ENCODE results near the gene ARTN. TPM values are rescaled to one million over a fixed set of nuclear protein-coding genes. Genes with fewer than 3 reads are reported as not detected.
A peak's percentile ranks its signal among the peaks of the same experiment; 100 is the strongest.

The ARTN gene, protein sequence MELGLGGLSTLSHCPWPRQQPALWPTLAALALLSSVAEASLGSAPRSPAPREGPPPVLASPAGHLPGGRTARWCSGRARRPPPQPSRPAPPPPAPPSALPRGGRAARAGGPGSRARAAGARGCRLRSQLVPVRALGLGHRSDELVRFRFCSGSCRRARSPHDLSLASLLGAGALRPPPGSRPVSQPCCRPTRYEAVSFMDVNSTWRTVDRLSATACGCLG
- total RNA-seq, result 1 to 10 TPM in 1 of 5 donors, under 1 TPM in 3, not detected in 1; 0.35 to 1.5 (median 0.51) TPM
- total RNA-seq (2013), result 0.15 TPM
- 0 to 0.41 (median 0.13) reads per million in 29 experiments for total RNA-seq

DNA sequence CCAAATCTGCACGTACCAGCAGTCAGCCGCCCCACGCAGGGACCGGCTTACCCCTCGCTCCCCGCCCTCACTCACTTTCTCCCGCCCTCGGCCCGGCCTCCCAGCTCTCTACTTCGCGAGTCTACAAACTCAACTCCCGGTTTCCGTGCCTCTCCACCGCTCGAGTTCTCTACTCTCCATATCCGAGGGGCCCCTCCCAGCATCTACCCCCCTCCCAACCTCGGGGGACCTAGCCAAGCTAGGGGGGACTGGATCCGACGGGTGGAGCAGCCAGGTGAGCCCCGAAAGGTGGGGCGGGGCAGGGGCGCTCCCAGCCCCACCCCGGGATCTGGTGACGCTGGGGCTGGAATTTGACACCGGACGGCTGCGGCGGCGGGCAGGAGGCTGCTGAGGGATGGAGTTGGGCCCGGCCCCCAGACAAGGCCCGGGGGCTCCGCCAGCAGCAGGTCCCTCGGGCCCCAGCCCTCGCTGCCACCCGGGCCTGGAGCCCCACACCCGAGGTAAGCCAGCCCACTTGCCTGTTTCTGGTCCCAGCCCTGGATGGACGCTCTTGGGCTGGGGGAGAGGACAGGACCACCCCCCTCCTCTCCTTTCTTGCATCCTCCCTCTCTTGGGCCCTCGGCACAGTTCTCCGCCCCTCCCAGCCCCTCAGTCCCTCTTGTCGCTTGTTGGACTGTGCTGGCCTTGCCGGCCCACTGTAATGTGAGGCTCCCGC, at the start of gene ARTN:
ARTN (plus strand) TSS at position 416 of the 715 bp plus-strand sequence. CDS start 1,856 bp downstream, outside the sequence.
- peaks cover 22 to 34% of the 10 kb centered on the region in 2 donors for H3K27me3 Mint-ChIP-seq
- WGBS (ENCODE audit: insufficient coverage), result 18% methylated on average over 33 of the region's 42 CpGs
- DNase-seq, result no peak
- peak within 1 kb of the TSS in 1 of 3 donors; percentile 65 for H3K4me3 Mint-ChIP-seq
- CTCF ChIA-PET, result interaction anchor here (2.4 to 4.1 kb wide), 3 partner anchors 12 to 170 kb away, joined by 12 to 59 read pairs (median 17); no protein-coding TSS in a partner anchor
- peaks cover 18 to 25% (median 23%) of the 10 kb centered on the region in 3 donors for H3K4me1 Mint-ChIP-seq
- ATAC-seq (replicated peaks in 1 of 4), result peak in 1 of 4 experiments; percentile 27
- peaks cover 0 to 32% of the 10 kb centered on the region in 2 experiments for H3K4me1 ChIP-seq (ENCODE audit: control insufficient read depth in 1 of 2, extremely low read depth in 1 of 2, insufficient read depth in 2 of 2, low read length in 2 of 2)
- no peaks in the 10 kb centered on the region for H3K9me3 Mint-ChIP-seq
- H3K36me3 ChIP-seq (ENCODE audit: control insufficient read depth in 2 of 2, extremely low read depth in 1 of 2, insufficient read depth in 1 of 2, low read length in 1 of 2), result no peaks in the 10 kb centered on the region
- peak within 1 kb of the TSS in 1 of 2 donors; percentile 45 for H3K4me3 ChIP-seq (ENCODE audit: control insufficient read depth in 1 of 2, extremely low read depth in 1 of 2, low read length in 1 of 2)
- H3K36me3 Mint-ChIP-seq, result peaks cover 9% of the 10 kb centered on the region
- H3K27ac ChIP-seq (ENCODE audit: low read length), result no peak within 1 kb of the TSS
- POLR2A ChIA-PET, result no interaction called here
- H3K27ac Mint-ChIP-seq, result no peak within 1 kb of the TSS
- no peaks in the 10 kb centered on the region for H3K9me3 ChIP-seq
- peaks cover 3 to 51% of the 10 kb centered on the region in 2 experiments for H3K27me3 ChIP-seq (replicated peaks in 1 of 2; ENCODE audit: control insufficient read depth in 2 of 2, extremely low read depth in 1 of 2, insufficient read depth in 2 of 2, low read length in 1 of 2)

DNA sequence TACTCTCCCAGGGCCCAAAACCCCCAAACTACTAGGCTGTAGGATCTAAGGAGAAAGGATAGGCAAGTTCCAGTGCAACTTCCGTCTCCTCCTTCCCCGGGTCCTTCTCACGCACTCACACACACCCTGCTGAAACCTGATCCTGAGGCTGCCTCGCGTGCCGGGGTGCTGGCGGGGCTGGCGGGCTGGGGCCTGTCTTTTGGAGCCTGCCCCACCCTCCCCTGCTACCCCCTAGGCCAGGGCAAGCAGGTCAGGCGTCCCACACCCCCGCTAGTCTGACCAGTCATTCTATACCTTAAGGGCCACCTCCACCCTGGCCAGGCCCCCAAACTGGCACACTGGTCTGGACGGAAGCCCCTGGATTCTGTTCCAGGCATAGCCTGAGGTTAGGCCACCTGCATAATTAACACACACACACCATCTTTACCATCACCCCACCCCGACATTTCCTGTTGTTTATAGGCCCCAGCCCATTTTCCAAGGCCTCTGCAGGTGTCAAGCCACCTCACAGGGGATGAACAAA, 48.3 kb upstream of the ARTN start:
- Histone ChIP-seq H3K27ac (ENCODE audit: low read length) (no peak overlapping the region), H3K27me3 (replicated peaks in 1 of 2; ENCODE audit: control insufficient read depth in 2 of 2, extremely low read depth in 1 of 2, insufficient read depth in 2 of 2, low read length in 1 of 2) (no peaks in the 10 kb centered on the region), H3K4me3 (ENCODE audit: control insufficient read depth in 1 of 2, extremely low read depth in 1 of 2, low read length in 1 of 2) (no peak overlapping the region), H3K36me3 (ENCODE audit: control insufficient read depth in 2 of 2, extremely low read depth in 1 of 2, insufficient read depth in 1 of 2, low read length in 1 of 2) (peaks cover 0 to 3% of the 10 kb centered on the region in 2 donors), H3K4me1 (ENCODE audit: control insufficient read depth in 1 of 2, extremely low read depth in 1 of 2, insufficient read depth in 2 of 2, low read length in 2 of 2) (peaks cover 3 to 5% of the 10 kb centered on the region in 2 experiments), H3K9me3 (no peaks in the 10 kb centered on the region)
- WGBS (ENCODE audit: insufficient coverage), result 91% methylated on average over 9 of the region's 12 CpGs
- Mint-ChIP-seq H3K36me3 (peaks cover 10% of the 10 kb centered on the region), H3K4me1 (no peaks in the 10 kb centered on the region), H3K27me3 (no peaks in the 10 kb centered on the region), H3K4me3 (no peak overlapping the region), H3K27ac (no peak overlapping the region), H3K9me3 (no peaks in the 10 kb centered on the region)
- POLR2A ChIA-PET, result no interaction called here
- CTCF ChIA-PET, result no interaction called here
- no peak for ATAC-seq (replicated peaks in 1 of 4)
- peak in 1 of 35 experiments; percentile 18 for DNase-seq

DNA sequence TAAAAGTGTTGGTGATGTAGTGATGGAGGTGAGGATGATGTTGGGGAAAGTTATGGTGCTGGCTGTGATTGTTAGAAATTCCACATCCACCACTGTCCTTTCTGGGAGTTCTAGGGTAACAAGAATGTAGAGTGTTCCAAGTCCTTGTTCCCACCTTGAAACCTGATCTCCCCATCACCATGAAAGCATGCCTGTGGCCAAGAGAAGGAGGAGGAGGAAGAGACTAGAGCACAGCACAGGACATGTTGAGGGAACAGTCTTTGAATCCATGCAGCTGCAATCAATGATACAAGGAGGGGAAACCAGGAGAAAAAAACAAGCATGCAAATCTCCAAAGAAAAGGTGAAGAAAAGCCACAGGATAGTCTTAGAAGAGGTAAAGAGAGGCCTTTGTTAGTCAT, 45.9 kb upstream of the ARTN start:
- POLR2A ChIA-PET, result no interaction called here
- Histone ChIP-seq H3K27ac (ENCODE audit: low read length) (no peak overlapping the region), H3K27me3 (replicated peaks in 1 of 2; ENCODE audit: control insufficient read depth in 2 of 2, extremely low read depth in 1 of 2, insufficient read depth in 2 of 2, low read length in 1 of 2) (no peaks in the 10 kb centered on the region), H3K4me3 (ENCODE audit: control insufficient read depth in 1 of 2, extremely low read depth in 1 of 2, low read length in 1 of 2) (no peak overlapping the region), H3K36me3 (ENCODE audit: control insufficient read depth in 2 of 2, extremely low read depth in 1 of 2, insufficient read depth in 1 of 2, low read length in 1 of 2) (peaks cover 0 to 3% of the 10 kb centered on the region in 2 donors), H3K9me3 (no peaks in the 10 kb centered on the region), H3K4me1 (ENCODE audit: control insufficient read depth in 1 of 2, extremely low read depth in 1 of 2, insufficient read depth in 2 of 2, low read length in 2 of 2) (peaks cover 3 to 5% of the 10 kb centered on the region in 2 experiments)
- Mint-ChIP-seq H3K4me3 (no peak overlapping the region), H3K27me3 (no peaks in the 10 kb centered on the region), H3K4me1 (no peaks in the 10 kb centered on the region), H3K9me3 (no peaks in the 10 kb centered on the region), H3K27ac (no peak overlapping the region), H3K36me3 (peaks cover 7% of the 10 kb centered on the region)
- CTCF ChIA-PET, result no interaction called here
- no peak for DNase-seq
- no peak for ATAC-seq (replicated peaks in 1 of 4)

DNA sequence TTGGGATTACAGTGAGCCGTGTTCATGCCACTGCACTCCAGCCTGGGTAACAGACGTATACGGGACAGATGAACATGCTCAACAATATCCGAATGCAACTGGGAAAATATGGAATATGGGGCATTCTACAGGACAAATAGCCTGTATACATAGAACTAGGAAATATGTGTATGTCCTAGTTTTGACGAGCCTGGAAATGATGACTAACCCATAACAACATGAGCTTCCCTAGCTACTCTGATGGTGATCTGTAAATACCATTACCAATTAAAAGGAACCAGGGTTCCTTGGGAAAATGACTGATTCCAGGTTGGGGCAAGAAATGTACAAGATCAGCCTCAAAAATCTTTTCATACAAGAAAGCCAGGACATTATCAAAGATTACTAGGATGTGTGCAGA, 42.8 kb upstream of the ARTN start:
- WGBS (ENCODE audit: insufficient coverage), result 93% methylated on average over 4 of the region's 5 CpGs
- Histone ChIP-seq H3K27me3 (replicated peaks in 1 of 2; ENCODE audit: control insufficient read depth in 2 of 2, extremely low read depth in 1 of 2, insufficient read depth in 2 of 2, low read length in 1 of 2) (no peaks in the 10 kb centered on the region), H3K36me3 (ENCODE audit: control insufficient read depth in 2 of 2, extremely low read depth in 1 of 2, insufficient read depth in 1 of 2, low read length in 1 of 2) (peaks cover 5 to 14% of the 10 kb centered on the region in 2 donors), H3K9me3 (no peaks in the 10 kb centered on the region), H3K4me1 (ENCODE audit: control insufficient read depth in 1 of 2, extremely low read depth in 1 of 2, insufficient read depth in 2 of 2, low read length in 2 of 2) (no peaks in the 10 kb centered on the region), H3K27ac (ENCODE audit: low read length) (no peak overlapping the region), H3K4me3 (ENCODE audit: control insufficient read depth in 1 of 2, extremely low read depth in 1 of 2, low read length in 1 of 2) (no peak overlapping the region)
- ATAC-seq (replicated peaks in 1 of 4) (no peak), DNase-seq (no peak)
- no peak overlapping the region for H3K27ac Mint-ChIP-seq
- ChIA-PET POLR2A (no interaction called here), CTCF (no interaction called here)
- no peaks in the 10 kb centered on the region for H3K9me3 Mint-ChIP-seq
- H3K4me3 Mint-ChIP-seq, result no peak overlapping the region
- H3K27me3 Mint-ChIP-seq, result no peaks in the 10 kb centered on the region
- H3K36me3 Mint-ChIP-seq, result peaks cover 26% of the 10 kb centered on the region
- no peaks in the 10 kb centered on the region for H3K4me1 Mint-ChIP-seq

DNA sequence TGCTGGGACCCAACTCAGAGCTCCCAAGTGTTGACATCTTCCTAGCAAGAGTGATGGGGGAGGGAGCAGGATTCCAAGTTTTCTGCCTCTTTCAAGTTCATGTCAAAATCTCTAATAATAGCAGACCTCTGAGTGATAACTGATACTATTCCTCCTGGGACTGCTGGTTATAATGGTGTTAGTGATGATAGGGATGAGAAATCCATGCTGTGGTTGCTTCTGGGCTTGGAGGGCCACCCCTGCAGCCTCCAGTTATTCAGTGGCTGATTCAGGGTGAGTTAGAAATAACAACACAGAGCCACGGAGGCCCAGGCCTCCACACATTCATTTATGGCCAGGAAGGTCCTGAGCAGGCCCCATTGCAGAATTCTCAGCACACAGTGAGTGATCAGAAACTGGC, 40.6 kb upstream of the ARTN start:
- peaks cover 15 to 20% of the 10 kb centered on the region in 2 donors for H3K36me3 ChIP-seq (ENCODE audit: control insufficient read depth in 2 of 2, extremely low read depth in 1 of 2, insufficient read depth in 1 of 2, low read length in 1 of 2)
- H3K27me3 Mint-ChIP-seq, result no peaks in the 10 kb centered on the region
- no peaks in the 10 kb centered on the region for H3K9me3 Mint-ChIP-seq

DNA sequence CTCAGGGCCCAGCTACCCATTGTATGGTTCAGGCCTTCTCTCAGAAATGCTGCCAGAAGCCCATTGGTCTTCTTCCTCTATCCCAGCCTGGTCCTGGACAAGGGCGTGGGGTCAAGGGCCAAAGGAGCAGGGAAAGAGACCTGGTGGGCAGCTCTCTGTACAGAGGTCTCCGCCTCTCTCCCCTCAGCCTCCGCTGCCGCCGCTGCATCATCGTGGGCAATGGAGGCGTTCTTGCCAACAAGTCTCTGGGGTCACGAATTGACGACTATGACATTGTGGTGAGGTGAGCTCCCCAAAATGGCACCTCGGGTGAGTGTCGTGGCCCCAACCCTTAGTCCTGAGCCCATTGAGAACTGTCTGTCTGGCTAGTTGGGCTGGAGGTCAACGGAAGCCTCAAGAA, 34.6 kb upstream of the ARTN start:
- H3K9me3 Mint-ChIP-seq, result no peaks in the 10 kb centered on the region
- DNase-seq (no peak), ATAC-seq (replicated peaks in 1 of 4) (no peak)
- peaks cover 49% of the 10 kb centered on the region for H3K36me3 Mint-ChIP-seq
- H3K27me3 ChIP-seq (replicated peaks in 1 of 2; ENCODE audit: control insufficient read depth in 2 of 2, extremely low read depth in 1 of 2, insufficient read depth in 2 of 2, low read length in 1 of 2), result no peaks in the 10 kb centered on the region
- no peaks in the 10 kb centered on the region for H3K4me1 Mint-ChIP-seq
- H3K4me3 Mint-ChIP-seq, result no peak overlapping the region
- no peak overlapping the region for H3K4me3 ChIP-seq (ENCODE audit: control insufficient read depth in 1 of 2, extremely low read depth in 1 of 2, low read length in 1 of 2)
- H3K9me3 ChIP-seq, result no peaks in the 10 kb centered on the region
- POLR2A ChIA-PET, result no interaction called here
- no peaks in the 10 kb centered on the region for H3K27me3 Mint-ChIP-seq
- H3K27ac Mint-ChIP-seq, result no peak overlapping the region
- peaks cover 24 to 25% of the 10 kb centered on the region in 2 donors for H3K36me3 ChIP-seq (ENCODE audit: control insufficient read depth in 2 of 2, extremely low read depth in 1 of 2, insufficient read depth in 1 of 2, low read length in 1 of 2)
- no peak overlapping the region for H3K27ac ChIP-seq (ENCODE audit: low read length)
- no peaks in the 10 kb centered on the region for H3K4me1 ChIP-seq (ENCODE audit: control insufficient read depth in 1 of 2, extremely low read depth in 1 of 2, insufficient read depth in 2 of 2, low read length in 2 of 2)
- CTCF ChIA-PET, result no interaction called here
- WGBS (ENCODE audit: insufficient coverage), result 96% methylated on average over 12 of the region's 12 CpGs

More for the DNA sequence above, 40.6 kb upstream of the ARTN start:
- H3K4me1 ChIP-seq (ENCODE audit: control insufficient read depth in 1 of 2, extremely low read depth in 1 of 2, insufficient read depth in 2 of 2, low read length in 2 of 2), result no peaks in the 10 kb centered on the region
- no peak overlapping the region for H3K4me3 ChIP-seq (ENCODE audit: control insufficient read depth in 1 of 2, extremely low read depth in 1 of 2, low read length in 1 of 2)
- Mint-ChIP-seq H3K4me3 (no peak overlapping the region), H3K4me1 (no peaks in the 10 kb centered on the region), H3K27ac (no peak overlapping the region), H3K36me3 (peaks cover 36% of the 10 kb centered on the region)
- no peaks in the 10 kb centered on the region for H3K9me3 ChIP-seq
- DNase-seq (no peak), ATAC-seq (replicated peaks in 1 of 4) (no peak)
- H3K27ac ChIP-seq (ENCODE audit: low read length), result no peak overlapping the region
- ChIA-PET CTCF (no interaction called here), POLR2A (no interaction called here)
- 80% methylated on average over 1 of the region's 1 CpG for WGBS (ENCODE audit: insufficient coverage)
- no peaks in the 10 kb centered on the region for H3K27me3 ChIP-seq (replicated peaks in 1 of 2; ENCODE audit: control insufficient read depth in 2 of 2, extremely low read depth in 1 of 2, insufficient read depth in 2 of 2, low read length in 1 of 2)

All from T-cell (primary cell).